Stimulated activated CD4-positive, alpha-beta T cell treated with anti-CD3 and anti-CD28 coated beads, Interleukin-4, amount 100 ng/mL, for 1 hour (primary cell): ENCODE measurements around the gene STRADA.

ENCODE experiments used
- DNase-seq: peaks from one replicate; pipeline ENCODE4 v3.0.0-alpha.2; 2020

The STRADA gene

DNA sequence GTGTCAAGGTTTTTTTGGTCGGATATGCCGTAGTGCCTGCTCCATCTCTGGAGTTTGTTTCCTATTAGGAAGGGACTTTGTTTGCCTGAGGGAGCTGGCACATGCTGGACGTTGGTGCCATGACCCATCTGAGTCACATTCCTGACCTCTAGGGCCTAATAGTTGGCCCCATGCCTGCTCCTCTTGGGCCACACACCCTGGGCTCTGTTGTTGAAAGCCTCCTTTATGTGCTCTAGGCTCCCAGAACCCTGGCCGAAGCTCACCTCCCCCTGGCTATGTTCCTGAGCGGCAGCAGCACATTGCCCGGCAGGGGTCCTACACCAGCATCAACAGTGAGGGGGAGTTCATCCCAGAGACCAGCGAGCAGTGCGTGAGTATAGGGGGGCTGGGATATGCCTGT lies 60.1 kb downstream of the STRADA start:
- DNase-seq: no peak

DNA sequence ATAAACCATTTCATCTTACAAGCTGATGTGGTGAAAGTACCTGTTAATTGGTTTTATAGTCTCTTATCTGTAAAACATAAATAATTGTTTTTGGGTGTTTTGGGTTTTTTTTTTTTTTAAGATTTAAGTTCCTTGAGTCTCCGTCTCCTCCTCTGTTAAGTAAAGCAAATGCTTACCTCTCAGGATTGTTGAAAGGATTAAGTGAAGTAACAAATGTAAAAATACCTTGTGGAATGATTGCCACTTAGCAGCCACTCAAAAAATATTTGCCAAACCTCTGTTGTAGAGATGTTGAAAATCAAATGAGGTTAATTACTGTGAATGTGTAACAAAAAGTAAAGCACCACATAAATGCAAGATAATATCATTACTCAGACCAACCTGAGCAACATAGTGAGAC lies 60.9 kb downstream of the STRADA start:
- no peak for DNase-seq

DNA sequence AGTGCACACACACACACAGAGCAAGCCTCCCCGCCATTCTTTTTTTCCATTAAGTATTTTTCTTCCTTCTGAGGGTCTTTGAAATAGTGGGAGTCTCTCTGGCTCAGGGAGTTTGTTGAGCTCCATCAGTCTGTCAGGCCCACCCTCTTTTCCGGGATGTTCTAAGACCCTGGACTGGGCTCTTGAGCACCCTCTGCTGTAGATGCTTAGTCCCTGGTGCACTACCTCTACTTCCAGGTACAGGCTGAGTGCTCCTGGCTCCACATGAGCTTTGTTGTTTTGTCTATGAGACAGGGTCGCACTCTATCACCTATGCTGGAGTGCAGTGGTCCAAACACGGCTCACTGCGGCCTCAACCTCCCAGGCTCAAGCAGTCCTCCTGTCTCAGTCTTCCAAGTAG lies 62.4 kb downstream of the STRADA start:
- DNase-seq: no peak

DNA sequence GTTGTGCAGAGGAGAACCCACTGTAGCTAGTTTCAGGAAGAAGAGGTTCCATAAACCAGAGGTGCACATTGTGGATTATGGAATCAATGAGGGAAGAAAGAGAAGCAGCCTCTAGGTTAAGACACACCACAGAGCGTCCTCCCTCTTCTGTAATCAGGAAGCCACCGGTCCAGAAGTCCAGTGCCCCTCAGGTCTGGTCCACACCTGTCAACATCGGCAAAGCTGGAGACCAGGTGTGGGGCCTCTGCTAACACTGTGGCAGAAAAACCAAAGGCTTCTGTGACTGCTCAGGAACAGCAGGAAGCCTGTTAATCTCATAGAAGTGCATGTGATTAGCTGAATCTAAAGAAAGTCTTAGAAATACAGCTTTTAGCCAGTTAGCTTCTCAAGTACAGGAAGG lies 65.0 kb downstream of the STRADA start:
- no peak for DNase-seq

DNA sequence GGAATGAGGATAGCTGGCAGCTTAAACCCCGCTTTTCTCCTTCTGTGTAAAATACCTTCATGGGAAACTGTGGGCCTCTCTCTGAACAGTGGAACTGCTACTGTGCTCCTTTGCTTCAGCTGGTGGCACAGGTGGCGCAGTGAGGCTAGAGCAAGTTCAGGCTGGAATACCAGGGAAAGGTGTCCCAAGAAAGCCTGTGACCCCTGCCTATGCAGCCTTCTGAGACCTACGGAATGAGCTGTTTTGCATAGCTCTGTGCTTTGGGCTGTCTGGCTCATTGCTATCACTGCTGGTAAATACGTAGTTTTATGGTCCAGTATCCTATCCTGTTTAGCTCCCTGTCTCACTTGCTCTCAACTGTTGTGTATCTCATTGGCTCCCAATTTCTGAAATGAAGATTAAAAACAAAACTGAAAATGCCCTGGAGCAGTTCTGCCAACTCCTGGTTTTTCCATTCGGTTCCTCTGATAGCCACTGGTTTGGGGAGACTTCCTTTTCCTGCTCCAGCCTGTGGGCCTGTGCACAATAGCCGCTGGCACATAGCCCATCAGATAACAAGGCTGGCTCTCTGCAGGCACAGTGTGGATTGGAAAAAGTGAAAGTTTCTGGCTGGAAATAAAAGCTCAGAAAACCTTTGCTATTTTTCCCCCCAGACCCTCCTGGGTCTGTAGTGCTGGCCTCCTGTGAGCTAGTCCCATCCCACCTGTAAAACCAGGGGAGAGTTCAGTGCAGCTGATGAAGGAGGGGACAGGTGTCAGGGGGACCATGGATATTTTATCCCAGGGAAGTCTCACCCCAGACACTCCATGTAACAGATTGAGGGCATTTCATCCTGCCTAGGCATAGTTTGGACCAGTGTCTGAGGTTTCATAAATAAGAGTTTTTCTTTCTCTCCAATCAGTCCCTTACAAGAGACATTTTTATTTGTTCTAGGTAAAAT lies 65.7 kb downstream of the STRADA start:
- DNase-seq: no peak

DNA sequence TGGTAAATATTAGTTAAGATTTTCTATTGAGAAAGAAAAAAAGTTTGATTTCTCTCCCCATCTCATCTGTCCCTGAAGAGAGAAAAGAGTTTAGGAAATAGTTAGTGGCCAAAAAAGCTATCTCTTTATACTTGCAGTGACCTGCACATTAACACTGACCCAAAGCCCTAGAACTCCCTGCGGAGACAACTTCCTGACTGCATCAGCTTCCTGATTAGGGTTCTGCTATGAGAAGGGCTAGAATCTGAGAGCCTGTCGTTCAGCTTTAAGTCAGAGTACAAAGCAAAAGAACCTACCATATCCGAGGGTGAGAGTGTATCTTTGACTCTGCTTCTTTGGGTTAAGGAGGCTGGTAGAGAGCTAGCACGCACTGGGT lies 66.4 kb downstream of the STRADA start:
- DNase-seq: no peak

DNA sequence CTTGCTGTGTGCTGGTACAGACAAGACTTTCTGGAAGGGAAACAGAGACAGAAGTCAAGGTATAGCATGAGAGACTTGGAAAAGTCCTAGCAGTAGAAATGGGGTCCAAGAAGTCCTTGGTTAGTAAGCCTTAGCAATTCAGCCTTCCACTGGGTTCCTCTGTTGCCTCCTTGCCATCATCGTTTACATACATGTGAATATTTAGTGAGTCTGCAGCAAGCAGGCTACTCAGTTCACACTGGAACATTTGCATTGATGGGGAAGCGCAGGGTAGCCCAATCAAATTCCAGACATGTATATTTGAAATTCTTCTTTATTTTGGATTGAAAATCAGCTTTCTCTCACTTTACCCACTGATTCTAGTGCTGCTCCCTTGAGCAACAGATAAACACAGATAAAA lies 68.7 kb downstream of the STRADA start:
- DNase-seq: no peak

DNA sequence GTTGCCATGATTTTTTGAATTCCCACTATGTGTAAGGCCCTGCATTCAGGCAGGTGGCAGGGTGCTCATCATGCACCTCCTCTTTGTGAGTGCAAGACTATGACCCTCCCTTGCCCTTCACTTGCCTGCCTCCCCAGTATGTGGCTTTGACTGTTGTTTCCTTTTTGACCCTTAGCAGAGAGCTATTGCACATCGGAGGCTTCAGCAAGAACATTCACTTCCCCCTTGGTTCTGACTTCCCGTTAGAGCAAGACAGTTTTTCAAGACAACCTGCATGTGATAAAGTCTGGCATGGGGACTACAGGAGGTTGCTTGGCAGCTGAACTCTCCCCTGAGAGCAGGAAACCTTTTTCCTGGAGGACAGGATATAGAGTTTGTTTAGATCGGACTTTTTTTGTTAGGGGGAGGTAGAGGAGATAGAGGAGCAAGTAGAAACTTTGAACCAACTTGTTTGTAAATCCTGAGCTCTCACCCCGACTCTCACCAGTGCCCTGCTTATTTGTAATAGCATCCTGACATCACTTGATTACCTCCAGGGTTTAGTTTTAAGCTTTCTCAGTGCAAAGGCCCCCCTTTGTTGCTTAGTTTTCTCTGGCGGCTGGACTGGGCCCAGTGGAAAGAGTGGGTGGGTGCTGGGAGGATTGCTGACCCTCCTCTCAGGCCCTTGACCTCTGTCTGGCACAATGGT lies 75.9 kb downstream of the STRADA start:
- DNase-seq: no peak

DNA sequence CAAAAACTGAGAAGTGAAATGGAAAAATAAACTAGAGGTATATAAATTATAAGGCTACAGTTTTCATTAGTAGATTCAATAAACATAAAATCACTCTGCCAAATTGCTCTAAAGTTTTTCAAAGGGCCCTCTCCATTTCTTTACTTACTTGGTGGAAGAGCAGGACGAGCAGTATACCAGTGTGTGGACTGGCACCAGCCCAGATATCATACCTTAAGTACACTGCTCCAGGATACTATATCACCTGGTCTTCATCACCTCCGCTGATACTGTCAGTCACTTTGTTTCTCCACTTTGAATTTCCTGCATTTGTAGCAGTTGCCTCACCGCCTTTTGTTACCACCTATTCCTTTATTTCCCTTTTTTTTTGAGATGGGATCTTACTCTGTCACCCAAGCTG lies 81.7 kb downstream of the STRADA start:
- no peak for DNase-seq

DNA sequence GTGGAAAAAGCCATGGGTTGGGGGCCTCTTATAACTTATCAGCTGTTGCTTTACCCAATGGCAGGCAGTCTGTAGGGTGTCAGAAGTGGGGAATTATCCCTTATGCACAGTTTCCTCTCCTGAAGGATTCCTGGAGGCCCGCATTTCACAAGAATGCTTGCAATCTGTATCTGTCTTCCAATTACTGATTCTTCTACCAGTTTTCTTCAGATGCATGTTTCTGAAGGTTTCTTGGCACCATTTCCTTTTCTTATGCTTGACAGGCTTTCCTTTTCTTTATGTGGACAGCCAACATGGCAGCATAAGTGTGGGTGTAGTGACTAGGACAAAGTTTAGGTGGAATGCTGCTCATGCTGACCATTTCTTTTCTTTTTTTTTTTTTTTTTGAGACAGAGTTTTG lies 83.2 kb downstream of the STRADA start:
- no peak for DNase-seq

DNA sequence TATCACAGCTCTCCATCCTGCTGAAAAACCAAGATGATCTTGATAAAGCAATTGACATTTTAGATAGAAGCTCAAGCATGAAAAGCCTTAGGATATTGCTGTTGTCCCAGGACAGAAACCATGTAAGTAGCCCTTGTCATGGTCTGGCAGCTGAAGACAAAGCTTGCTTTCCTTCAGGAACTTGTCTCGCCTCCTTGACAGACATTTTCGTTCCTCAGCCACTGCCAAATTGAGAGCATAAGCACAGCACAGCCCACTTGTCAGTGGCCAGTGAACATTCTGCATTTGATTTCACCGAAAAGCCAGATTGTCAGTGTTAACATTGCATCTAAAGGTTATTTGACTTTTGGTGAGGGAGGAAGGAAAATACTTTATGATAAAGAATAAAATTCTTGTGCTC lies 83.8 kb downstream of the STRADA start:
- DNase-seq: no peak

DNA sequence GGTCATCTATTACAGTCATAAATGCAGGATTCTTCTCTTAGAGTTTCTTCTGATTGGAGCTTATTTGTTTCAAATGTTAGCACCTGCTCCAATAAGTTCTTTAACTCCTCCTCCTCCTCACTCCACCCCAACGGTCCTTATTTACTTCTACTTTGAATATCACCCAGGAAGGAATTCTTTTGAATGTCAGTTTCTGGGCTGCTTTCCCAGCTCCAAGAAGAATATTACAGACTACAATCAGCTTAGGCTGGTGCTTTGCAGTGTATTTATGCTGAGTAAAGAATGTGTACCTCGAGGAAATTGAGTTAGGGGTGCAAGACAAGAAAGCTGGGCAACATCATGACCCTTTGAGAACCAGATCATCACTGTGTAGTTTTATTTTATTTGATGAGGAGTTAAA lies 88.5 kb downstream of the STRADA start:
- DNase-seq: no peak
